GM13977 (cell line): ENCODE results near the gene GOLGA6L2.

Experiments
- DNase-seq: peaks from one replicate; pipeline ENCODE4 v3.0.0; 2012; ENCODE audit warnings: low spot score
- CTCF ChIP-seq: IDR thresholded peaks from 2 replicates; pipeline ENCODE4 v1.5.1; 2012; ENCODE audit warnings: mild to moderate bottlenecking, control low read depth; ENCODE audit not compliant: insufficient read depth; ENCODE audit errors: extremely low read depth, missing control alignments
- in situ Hi-C: fragments of 300-500 bp; cut with MboI; formaldehyde crosslinking; loops from one replicate; pipeline ENCODE4 v1.12.0; 2022; ENCODE audit warnings: low sequenced_read_pairs, low pct_unique_long_range_greater_than_20kb, mixed read lengths, inconsistent platforms; ENCODE audit not compliant: unreplicated experiment

GOLGA6L2 gene

DNA sequence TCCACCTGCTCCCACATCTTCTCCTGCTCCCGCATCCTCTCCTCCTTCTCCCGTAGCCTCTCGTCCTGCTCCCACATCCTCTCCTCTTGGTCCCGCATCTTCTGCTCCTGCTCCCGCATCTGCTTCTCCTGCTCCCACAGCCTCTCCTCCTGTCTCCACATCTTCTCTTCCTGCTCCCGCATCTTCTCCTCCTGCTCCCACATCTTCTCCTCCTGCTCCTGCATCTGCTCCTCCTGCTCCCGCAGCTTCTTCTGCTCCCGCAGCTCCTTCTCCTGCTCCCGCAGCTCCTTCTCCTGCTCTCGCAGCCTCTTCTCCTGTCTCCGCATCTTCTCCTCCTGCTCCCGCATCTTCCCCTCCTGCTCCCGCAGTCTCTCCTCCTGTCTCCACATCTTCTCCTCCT lies 5.8 kb downstream of the GOLGA6L2 start:
- no peak for TF ChIP-seq CTCF
- in situ Hi-C loops: no loop called here
- DNase-seq: no peak

DNA sequence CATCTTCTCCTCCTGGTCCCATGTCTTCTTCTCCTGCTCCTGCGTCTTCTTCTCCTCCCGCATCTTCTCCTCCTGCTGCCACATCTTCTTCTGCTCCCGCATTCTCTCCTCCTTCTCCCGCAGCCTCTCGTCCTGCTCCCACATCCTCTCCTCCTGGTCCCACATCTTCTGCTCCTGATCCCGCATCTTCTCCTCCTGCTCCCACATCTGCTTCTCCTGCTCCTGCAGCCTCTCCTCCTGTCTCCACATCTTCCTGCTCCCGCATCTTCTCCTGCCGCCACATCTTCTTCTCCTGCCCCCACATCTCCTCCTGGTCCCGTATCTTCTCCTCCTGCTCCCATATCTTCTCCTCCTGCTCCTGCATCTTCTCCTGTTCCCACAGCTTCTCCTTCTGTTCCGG lies 6.4 kb downstream of the GOLGA6L2 start:
- in situ Hi-C loops: no loop called here
- no peak for TF ChIP-seq CTCF
- DNase-seq: no peak

GRCh38 chr15:23439513-23439912 lies 7.5 kb downstream of the GOLGA6L2 start:
- DNase-seq: no peak
- in situ Hi-C loops: no loop called here
- TF ChIP-seq CTCF: no peak

DNA sequence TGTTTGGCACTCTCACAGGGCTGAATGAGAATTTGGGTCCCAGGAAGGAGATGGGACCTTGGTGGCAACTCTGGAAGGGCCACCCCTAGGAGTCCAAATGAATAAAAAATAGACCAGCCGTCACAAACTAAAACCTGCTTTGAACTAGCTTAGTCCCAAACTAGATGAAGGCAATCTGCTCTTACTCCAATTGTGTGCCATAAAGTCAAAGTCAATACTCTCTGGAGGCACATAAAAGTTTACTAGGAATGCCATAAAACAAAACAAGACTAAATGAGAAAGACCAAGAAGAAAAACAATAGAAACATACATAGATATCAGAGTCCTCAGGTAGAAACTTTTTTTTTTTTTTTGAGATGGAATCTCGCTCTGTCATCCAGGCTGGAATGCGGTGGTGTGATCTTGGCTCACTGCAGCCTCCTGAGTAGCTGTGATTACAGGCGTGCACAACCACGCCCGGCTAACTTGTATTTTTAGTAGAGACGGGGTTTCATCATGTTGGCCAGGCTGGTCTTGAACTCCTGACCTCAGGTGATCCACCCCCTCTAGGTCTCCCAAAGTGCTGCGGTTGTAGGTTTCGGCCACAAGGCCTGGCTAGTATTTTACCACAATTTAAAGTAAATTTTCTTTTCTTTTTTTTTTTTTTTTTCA lies 8.1 kb downstream of the GOLGA6L2 start:
- DNase-seq: no peak
- in situ Hi-C loops: no loop called here
- TF ChIP-seq CTCF: no peak

DNA sequence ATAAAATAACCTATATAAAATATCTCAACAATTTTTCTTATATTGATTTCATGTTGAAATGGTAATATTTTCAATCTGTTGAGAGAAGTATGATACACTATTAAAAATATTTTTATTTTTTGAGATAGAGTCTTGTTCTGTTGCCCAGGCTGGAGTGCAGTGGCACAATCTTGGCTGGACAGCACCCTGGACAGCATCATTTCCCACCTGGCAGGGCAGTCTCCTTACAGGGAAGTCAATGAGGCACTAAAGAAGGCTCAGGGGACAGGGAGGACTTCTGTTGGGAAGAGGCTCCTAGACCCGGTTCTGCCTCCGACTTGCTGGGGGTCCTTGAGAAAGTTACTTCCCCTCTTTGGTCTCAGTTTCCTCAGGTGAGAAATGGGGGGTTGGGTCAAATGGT lies 9.4 kb downstream of the GOLGA6L2 start:
- no peak for DNase-seq
- no peak for TF ChIP-seq CTCF
- in situ Hi-C loops: no loop called here

- in situ Hi-C loops: no loop called here
- no peak for DNase-seq
- no peak for TF ChIP-seq CTCF
These were observed 9.9 kb downstream of the GOLGA6L2 start for GRCh38 chr15:23437146-23437545.
